GM18502 (cell line): ENCODE data around the gene WNT5B.
"Not testable (repeated sequence)": the region's sequence is repeated elsewhere in the genome, so short reads cannot be mapped to it uniquely, and the experiment has no call there.

ENCODE experiments used
- ATAC-seq: cut with Tn5 transposase; IDR thresholded peaks from one replicate; pipeline ENCODE4 v1.9.1; 2021; ENCODE audit warnings: mild to moderate bottlenecking; ENCODE audit not compliant: unreplicated experiment, poor library complexity

The WNT5B gene

DNA sequence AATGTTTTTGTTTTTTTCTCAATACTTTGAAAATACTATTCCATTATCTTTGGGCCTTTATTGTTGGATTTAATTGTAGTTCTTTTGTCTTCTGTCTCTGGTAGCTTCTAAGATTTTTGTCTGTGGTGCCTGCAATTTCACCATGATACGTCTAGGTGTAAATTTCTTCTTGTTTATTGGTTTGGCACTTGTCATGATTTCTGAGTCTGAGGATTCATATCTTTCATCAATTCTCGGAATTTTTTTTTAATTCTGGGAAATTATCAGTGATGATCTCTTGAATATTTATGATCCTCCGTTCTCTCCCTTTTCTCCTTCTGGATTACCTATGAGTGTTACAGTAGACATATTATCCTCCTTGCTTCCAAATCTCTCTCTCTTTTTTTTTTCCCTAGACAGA, 47.0 kb downstream of the WNT5B start:
- ATAC-seq: no peak

DNA sequence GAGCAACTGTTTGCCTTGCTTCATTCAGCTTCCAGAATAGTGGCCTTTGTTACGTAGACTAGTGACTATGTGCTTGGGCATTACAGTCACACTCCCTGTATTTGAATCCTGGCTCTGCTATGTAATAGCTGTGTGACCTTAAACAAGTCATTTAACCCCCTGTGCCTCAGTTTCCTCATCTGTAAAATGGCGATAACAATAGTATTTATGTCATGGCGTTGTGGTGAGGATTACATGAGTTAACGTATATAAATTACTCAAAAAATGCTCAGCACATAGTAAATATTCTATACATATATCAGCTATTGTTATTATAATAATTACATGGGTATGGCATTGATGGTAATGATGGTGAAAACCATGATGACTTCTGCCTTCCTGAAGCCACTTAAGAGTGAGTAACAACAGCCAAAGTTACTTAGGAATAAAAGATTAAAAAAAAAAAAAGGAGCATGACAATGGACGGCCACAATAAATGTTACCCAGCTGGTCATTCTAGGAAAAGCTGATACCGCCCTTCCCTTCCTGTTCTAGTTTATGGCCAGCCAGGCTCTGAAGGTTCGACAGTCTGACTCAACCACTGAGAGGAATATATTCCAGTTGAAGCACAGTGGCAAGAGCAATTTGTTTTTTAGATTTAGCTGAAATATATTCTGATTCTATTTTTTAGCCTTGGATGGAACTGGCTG, 51.9 kb downstream of the WNT5B start:
- ATAC-seq: no peak

GRCh38 chr12:1681493-1681807, 52.4 kb downstream of the WNT5B start:
- no peak for ATAC-seq

GRCh38 chr12:1688086-1688710, 59.2 kb downstream of the WNT5B start:
- ATAC-seq: no peak

GRCh38 chr12:1690578-1691122, 61.6 kb downstream of the WNT5B start, which contains the start of gene ADIPOR2:
Gene ADIPOR2 (plus strand): TSS chr12:1691070. CDS start chr12:1754344, 63,274 bp downstream.
- peak; percentile 95 for ATAC-seq

- peak; percentile 46 for ATAC-seq
These were observed 62.3 kb downstream of the WNT5B start for GRCh38 chr12:1691123-1692007.

DNA sequence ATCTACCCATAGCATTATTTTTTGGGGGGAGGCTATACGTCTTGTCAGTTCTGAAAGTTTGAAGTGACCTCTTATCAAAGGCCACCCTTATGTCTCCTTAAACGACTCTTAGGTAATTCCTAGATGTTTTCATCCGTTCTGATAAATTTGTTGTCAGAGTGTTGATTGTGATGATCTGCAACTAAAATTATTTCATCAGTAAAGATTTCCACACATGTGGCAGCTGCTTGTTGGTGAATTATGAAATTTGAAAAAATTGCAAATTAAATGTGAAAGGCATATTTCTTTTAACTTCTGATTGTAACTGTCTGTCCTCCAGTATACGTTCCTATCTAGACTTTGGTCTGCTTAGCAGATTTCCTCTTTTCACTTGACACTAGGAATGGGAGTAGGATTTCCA, 63.2 kb downstream of the WNT5B start:
- ATAC-seq: no peak

GRCh38 chr12:1692895-1693610, 64.0 kb downstream of the WNT5B start:
- ATAC-seq: no peak

DNA sequence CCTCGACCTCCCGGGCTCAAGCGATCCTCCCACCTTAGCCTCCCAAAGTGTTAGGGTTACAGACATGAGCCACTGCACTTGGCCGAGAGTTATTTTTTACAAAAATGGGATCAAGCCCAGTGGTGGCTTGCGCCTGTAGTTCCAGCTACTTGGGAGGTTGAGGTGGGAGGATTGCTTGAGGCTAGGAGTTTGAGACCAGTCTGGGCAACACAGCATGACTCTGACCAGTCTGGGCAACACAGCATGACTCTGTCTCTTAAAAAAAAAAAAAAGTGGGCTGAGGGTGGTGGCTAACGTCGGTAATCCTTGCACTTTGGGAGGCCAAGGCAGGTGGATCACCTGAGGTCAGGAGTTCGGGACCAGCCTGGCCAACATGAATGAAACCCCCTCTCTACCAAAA, 66.1 kb downstream of the WNT5B start:
- ATAC-seq: not testable (repeated sequence)

DNA sequence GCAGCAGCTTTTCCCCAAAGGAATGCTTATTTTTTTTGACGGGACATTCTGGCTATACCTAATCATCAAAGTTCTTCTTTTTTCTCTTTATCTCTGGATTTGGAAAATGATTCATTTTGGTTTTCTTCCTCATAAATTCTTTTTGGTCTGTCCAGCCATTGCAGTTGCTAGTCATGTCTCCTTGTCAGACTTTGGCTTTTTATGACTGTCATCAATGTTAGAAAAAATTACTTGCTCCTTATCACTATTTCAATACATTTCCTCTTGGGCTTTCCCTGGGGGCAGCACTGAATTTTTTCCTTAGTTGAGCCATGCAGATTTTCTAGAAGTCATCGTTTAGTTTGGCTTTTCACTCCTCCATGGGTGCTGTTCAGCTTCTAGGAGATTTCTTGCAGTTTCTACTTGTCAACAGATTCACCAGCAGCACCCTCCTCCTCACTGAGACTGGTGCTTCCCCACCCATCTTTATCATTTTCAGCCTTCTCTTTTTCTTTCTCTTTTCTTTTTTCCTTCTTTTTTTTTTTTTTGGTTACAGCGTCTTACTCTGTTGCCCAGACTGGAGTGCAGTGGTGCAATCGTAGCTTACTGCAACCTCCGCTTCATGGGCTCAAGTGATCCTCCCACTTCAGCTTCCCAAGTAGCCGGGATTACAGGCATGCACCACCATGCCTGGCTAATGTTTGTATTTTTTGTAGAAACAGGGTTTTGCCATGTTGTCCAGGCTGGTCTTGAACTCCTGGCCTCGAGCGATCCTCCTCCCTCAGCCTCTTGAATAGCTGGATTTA, 67.0 kb downstream of the WNT5B start:
- ATAC-seq: no peak

- ATAC-seq: no peak
These were observed 67.8 kb downstream of the WNT5B start for GRCh38 chr12:1696800-1697199.
